Measurements from ENCODE around the gene FOXD4L6.
"Not testable (repeated sequence)": the region's sequence is repeated elsewhere in the genome, so short reads cannot be mapped to it uniquely, and the experiment has no call there.

FOXD4L6 gene

GRCh38 chr9:41128581-41128980 lies at the start of gene FOXD4L6:
Gene FOXD4L6, minus strand, starts transcription at chr9:41128681. Its CDS starts 298 bp downstream, at chr9:41128383.
- DNase-seq (ENCODE audit: low spot score); FAIRE-seq: not testable (repeated sequence)

DNA sequence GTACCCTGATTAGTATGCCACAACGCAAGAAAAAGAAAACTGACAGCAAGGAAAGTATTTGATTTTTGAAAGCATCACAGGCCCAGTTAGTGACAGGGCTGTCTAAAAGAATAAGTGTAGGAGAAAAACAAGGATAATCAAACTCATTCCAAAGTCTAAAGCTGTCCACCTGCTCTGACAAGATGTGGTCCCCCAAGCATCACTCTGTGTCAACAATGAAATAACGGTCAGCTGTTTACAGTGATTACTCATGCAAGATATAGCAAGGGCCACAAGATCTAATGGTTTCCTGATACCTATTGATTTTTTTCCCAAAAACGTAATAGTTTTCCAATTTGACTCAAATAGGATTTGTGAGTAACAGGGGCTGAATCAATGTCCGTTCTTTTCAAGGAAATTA lies 46.5 kb upstream of the FOXD4L6 start:
- DNase-seq (ENCODE audit: low spot score); FAIRE-seq: not testable (repeated sequence)

DNA sequence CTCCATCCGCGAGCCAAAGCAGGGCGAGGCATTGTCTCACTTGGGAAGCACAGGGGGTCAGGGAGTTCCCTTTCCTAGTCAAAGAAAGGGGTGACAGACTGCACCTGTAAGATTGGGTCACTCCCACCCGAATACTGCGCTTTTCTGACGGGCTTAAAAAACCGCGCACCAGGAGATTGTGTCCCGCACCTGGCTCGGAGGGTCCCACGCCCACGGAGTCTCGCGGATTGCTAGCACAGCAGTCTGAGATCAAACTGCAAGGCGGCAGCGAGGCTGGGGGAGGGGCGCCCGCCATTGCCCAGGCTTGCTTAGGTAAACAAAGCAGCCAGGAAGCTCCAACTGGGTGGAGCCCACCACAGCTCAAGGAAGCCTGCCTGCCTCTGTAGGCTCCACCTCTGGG lies 21.6 kb upstream of the FOXD4L6 start:
- not testable (repeated sequence) for FAIRE-seq; DNase-seq (ENCODE audit: low spot score)

DNA sequence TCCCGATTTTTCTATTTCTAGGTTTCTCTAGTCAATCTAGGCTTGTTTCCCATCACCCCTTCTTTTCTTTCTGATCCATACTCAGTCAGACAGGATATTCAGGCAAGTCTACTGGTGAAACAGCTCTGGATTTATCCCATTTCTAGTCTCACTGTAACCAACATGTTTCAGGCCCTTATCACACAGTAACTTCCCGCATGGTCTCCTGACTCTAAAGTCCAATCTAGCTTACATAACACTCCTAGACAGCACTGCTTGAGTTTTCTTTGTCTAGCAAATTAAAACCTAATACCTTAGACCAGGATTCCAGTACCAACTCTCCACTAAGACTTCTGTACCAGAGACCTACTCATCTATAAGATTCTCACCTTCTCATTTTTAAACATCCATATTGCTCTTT lies 13.4 kb upstream of the FOXD4L6 start:
- not testable (repeated sequence) for DNase-seq (ENCODE audit: low spot score); FAIRE-seq

DNA sequence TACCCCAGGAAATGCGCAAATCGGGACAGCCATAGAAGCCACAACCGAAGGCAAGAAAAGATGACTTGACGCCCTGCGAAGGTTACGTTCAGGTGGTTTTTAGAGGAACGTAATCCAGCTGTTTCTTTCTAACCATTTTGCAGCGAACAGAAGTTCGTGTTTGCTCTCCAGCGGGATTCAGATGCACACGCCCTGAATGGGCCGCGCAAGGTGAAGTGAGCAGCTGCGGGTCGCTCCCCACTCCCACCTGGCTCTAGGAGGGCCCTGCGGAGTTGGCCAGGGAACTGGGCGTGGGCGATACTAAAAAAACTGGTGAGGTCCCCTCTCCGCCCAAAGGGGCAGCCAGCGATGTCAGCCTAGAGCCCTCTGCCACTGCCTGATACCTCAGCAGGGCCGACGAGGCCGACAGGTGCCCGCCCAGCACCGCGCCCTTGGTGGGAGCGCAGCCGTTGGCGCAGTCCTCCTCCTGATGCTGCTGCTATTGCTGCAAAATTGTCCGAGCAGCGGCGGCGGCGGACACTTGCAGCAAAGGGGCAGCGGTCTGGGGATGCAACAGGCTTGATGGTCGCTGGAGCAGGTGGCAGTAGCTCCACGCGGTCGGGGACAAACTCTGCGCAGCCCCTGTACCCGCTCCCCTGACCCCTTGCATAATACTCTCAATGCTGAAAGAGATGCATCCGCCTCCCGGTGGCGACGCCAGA lies 1.6 kb downstream of the FOXD4L6 start:
- not testable (repeated sequence) for DNase-seq (ENCODE audit: low spot score); FAIRE-seq

DNA sequence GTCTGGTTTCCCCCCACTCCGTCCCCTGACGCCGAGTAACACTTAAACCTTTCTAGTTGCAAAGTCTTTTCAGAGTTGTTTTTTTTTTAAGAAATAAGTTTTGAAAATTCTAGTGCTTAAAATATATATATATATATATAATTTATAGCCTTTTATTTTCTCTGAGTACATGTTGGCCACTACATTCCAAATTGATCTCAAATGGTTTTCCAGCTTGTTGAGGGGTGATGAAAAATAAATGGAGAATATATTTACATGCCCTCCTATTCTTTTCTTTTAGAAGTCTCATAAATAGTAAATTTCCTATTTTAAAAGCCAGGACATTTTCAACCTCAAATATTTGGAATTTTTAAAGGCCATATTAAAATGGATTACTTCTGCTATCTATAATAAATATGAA lies 2.5 kb downstream of the FOXD4L6 start:
- not testable (repeated sequence) for DNase-seq (ENCODE audit: low spot score); FAIRE-seq

- not testable (repeated sequence) for FAIRE-seq
These were observed 3.3 kb downstream of the FOXD4L6 start for GRCh38 chr9:41125109-41125658.

GRCh38 chr9:41124250-41125108 lies 4.0 kb downstream of the FOXD4L6 start:
- DNase-seq (ENCODE audit: low spot score); FAIRE-seq: not testable (repeated sequence)

More at GRCh38 chr9:41125109-41125658, 3.3 kb downstream of the FOXD4L6 start:
- not testable (repeated sequence) for DNase-seq (ENCODE audit: low spot score)

DNA sequence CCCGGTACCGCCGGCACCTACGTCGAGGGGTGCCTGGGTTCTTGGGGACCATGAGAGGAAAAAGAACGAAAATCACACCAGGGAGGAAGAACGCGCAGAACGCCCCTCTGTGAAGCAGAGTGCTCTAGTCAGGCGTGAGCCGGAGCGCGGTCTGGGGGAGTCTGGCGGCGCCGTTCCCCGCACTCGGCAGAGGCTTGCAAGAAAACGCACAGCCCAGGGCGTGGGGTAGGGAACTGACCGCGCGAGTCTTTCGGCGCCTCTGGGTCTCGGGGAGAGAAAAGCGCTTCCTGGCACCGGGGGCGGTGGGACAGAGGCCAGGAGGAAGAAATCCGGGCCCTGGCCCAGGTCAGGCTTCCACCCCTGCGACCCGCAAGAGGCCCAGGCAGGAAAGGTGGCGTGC lies 4.7 kb downstream of the FOXD4L6 start:
- DNase-seq (ENCODE audit: low spot score); FAIRE-seq: not testable (repeated sequence)

- FAIRE-seq; DNase-seq (ENCODE audit: low spot score): not testable (repeated sequence)
These were observed 5.1 kb downstream of the FOXD4L6 start for GRCh38 chr9:41123396-41123795.

- not testable (repeated sequence) for DNase-seq (ENCODE audit: low spot score); FAIRE-seq
These were observed 7.8 kb downstream of the FOXD4L6 start for GRCh38 chr9:41120696-41121095.

DNA sequence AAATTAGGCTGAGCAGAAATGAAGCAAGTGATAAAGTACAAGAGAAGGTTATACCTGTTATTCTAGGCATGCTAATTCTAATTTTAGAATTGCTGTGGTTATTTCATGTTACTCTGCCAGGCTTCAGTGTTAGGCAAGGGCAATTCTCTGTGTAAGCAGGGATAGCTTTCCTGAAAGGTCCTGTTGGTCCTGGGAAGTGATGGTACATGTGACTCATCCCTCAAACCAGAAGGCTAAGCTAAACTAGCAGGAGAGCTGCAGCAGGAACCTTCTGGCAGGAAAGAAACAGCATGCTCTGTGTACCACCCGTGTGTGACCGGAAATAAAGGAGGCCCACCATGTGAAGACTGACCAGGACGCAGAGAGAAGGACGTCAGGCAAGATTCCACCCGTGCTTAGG lies 8.8 kb downstream of the FOXD4L6 start:
- DNase-seq (ENCODE audit: low spot score); FAIRE-seq: not testable (repeated sequence)

- FAIRE-seq = not testable (repeated sequence)
These were observed 9.2 kb downstream of the FOXD4L6 start for GRCh38 chr9:41119311-41119710.

DNA sequence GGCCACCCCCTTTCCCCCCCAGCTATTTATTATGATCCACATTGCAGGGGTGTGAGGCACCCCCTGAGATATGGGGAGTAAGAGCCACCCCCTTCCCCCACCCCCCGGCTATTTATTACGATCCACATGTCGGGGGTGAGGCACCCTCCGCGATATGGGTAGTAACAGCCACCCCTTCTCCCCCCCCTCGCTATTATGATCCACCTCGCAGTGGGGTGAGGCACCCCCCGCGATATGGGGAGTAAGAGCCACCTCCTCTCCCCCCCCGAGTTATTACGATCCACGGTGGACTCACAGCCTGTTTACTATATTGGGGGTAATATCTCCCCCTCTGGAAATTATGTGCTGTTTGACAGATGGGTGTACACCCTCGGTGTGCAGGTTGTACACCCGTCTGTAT lies 15.1 kb downstream of the FOXD4L6 start:
- not testable (repeated sequence) for DNase-seq (ENCODE audit: low spot score); FAIRE-seq

More at GRCh38 chr9:41119311-41119710, 9.2 kb downstream of the FOXD4L6 start:
- DNase-seq (ENCODE audit: low spot score) = not testable (repeated sequence)

- FAIRE-seq; DNase-seq (ENCODE audit: low spot score): not testable (repeated sequence)
These were observed 17.1 kb downstream of the FOXD4L6 start for GRCh38 chr9:41111414-41111813.

- not testable (repeated sequence) for FAIRE-seq; DNase-seq (ENCODE audit: low spot score)
These were observed 17.6 kb downstream of the FOXD4L6 start for GRCh38 chr9:41110913-41111312.

DNA sequence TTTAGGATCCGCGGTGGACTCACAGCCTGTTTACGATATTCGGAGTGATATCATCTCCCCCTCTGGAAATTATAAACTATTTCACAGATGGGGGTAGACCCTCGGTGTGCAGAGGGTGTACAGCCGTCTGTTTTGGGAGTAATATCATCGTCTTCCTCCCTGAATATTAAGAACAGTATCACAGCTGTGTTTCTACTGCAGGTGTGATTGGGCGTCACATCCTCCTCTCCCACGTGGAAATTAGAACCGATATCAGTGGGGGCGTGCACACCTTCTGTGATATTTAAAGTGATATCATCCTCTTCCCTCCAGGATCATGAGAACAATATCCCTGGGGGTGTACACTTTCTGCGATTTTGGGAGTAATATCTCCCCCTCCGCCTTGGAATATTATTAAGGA lies 19.2 kb downstream of the FOXD4L6 start:
- FAIRE-seq; DNase-seq (ENCODE audit: low spot score): not testable (repeated sequence)

- DNase-seq (ENCODE audit: low spot score); FAIRE-seq: not testable (repeated sequence)
These were observed 19.7 kb downstream of the FOXD4L6 start for GRCh38 chr9:41108816-41109215.

DNA sequence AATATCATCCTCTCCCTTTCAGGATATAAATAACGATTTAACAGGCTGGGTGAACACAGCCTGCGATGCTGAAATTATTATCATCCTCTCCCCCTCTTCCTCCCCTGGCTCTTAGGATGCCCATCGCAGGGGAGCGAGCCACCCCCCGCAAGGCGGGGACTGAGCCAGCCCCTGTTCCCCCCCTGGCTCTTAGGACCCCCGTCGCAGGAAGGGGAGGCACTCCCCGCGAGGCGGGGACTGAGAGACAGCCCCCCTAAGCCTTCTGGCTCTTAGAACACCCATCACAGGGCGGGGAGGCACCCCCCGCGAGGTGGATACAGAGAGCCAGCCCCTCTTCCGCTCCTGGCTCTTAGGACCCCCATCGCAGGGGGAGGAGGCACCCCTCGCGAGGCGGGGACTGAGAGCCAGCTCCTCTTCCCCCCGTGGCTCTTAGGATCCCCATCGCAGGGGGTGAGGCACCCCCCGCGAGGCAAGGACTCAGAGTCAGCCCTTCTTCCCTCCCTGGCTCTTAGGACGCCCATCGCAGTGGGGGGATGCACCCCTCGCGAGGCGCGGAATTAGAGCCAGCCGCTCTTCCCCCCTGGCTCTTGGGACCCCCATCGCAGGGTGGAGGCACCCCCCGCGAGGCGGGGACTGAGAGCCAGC lies 21.9 kb downstream of the FOXD4L6 start:
- DNase-seq (ENCODE audit: low spot score); FAIRE-seq: not testable (repeated sequence)

DNA sequence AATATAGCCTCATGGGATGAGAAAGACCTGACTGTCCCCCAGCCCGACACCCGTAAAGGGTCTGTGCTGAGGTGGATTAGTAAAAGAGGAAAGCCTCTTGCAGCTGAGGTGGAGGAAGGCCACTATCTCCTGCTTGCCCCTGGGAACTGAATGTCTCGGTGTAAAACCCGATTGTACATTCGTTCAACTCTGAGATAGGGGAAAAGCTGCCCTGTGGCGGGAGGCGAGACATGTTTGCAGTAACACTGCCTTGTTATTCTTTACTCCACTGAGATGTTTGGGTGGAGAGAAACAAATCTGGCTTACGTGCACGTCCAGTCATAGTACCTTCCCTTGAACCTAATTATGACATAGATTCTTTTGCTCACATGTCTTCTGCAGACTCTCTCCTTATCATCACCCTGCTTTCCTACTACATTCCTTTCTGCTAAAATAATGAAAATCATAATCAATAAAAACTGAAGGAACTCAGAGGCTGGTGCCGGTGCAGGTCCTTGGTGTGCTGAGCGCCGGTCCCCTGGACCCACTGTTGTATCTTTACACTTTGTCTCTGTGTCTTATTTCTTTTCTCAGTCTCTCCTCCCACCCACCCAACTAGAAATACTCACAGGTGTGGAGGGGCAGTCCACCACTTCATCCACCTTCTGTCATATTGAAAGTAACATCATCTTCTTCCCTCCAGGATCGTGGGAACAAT lies 22.8 kb downstream of the FOXD4L6 start:
- not testable (repeated sequence) for FAIRE-seq; DNase-seq (ENCODE audit: low spot score)
